ENCODE results near the gene PPP1R10.

PPP1R10 gene

DNA sequence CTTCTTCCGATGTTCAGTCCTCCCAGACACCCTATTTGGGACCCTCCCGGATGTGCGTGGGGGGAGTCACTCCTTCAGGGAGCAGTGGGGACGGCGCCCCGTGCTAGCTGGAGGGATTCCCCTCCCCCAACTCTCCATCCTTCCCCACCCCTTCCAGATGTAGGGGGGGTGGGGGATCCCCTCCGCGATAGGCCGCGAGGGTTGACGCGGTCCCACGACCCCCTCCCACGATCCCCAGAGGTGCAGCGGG is 61.3 kb downstream of the PPP1R10 start:
- DNase-seq: no peak

DNA sequence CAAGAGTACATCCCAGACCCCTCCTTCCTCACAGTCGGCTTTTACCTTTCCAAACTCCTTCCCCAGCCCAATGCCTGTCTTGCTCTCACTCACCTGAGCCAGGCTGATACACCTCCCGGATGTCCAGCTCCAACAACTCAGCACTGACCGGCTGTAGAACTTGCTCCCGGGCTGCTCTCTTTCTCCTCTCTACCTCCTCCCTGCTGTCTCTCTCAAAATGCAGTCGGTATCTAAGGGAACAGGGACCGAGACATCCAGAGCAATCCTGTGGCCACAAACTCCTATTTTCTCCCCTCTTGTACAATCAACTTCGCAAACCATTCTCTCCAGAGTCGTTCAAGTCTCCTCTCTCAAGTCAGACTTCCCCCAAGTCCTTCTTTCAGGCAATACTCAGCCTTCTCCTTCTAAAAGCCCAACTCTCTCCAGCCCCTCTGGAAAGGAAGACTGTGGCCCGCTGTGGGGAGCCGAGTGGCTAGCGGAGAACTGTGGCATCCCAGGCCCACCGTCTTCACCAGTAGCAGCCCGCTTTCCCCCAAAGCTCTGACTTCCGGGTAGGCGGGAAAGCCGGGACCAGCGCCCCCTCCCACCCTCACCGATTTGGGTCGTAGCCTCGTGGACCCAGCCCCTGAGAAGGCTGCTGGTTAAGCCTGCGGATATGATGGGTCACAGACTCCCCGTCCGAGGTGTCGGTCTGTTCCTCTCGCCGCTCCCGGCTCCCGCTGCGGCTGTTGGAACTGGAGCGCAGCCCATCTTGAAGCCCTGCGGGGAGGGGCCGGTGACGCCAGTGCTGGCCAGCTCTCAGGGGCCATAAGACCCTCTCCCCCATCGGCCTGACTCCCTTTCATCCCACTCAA is 61.9 kb downstream of the PPP1R10 start:
- DNase-seq: no peak

DNA sequence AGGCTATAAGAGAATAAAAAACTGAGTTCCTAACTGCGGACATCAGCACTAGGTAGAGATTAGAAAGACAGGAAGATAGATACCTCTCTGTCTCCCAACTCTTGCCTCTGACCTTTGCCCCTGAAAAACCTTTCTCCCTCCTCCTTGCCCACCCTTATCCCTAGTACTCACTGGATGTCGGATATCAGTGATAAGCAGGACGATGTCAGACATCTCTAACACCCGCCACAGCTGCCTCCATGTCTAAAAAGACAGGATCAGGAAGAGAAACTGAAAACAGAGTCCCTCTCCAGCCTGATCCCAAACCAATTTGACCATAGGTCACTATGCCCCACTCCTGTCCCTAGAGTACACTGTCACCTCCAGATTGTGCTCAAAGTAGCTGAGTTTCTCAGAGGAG is 62.6 kb downstream of the PPP1R10 start:
- no peak for DNase-seq
